K562 (cell line): ENCODE data around the gene C4orf54.

Source experiments
- ARNT ChIP-seq, 2 experiments: fragments of 450-650 bp; IDR thresholded peaks; 2 replicates each; pipeline ENCODE4 v1.6.1; 2016; ENCODE audit warnings: mild to moderate bottlenecking in 1 of 2
- CBX2 ChIP-seq: fragments of 200-600 bp; sonication (generic); IDR thresholded peaks from one replicate; pipeline ENCODE4 v1.6.1; 2012; ENCODE audit warnings: mild to moderate bottlenecking, low read length, inconsistent platforms; ENCODE audit not compliant: insufficient read depth, poor library complexity, severe bottlenecking
- CHCHD3 ChIP-seq: fragments of 250-450 bp; sonication (Bioruptor Pico); IDR thresholded peaks from 2 replicates; pipeline ENCODE4 v2.1.2; 2022; ENCODE audit warnings: mild to moderate bottlenecking
- CTBP1 ChIP-seq: fragments of 450-650 bp; IDR thresholded peaks from 2 replicates; pipeline ENCODE4 v1.6.1; 2016; ENCODE audit warnings: borderline replicate concordance
- ESRRA ChIP-seq: fragments of 450-650 bp; IDR thresholded peaks from 2 replicates; pipeline ENCODE4 v1.6.1; 2014; ENCODE audit warnings: low read depth, mild to moderate bottlenecking, moderate library complexity, borderline replicate concordance
- EZH2 ChIP-seq: IDR thresholded peaks from 2 replicates; pipeline ENCODE4 v1.6.1; 2012; ENCODE audit warnings: low read depth, mild to moderate bottlenecking, inconsistent platforms, low read length, borderline replicate concordance
- FOSL1 ChIP-seq: fragments of 200-800 bp; sonication (Bioruptor generic); conservative IDR thresholded peaks from 2 replicates; pipeline ENCODE4 v1.6.1; 2016; ENCODE audit warnings: missing genetic modification characterization, missing compliant biosample characterization
- KLF13 ChIP-seq: fragments of 450-650 bp; IDR thresholded peaks from 2 replicates; pipeline ENCODE4 v1.6.1; 2016; ENCODE audit warnings: missing genetic modification characterization, low read depth, mild to moderate bottlenecking, missing compliant biosample characterization, moderate library complexity, borderline replicate concordance
- SIN3A ChIP-seq, 2 experiments: fragments of 150-350 bp in 1 of 2; IDR thresholded peaks; 2 replicates each; pipeline ENCODE4 v1.6.1; 2011 to 2016; ENCODE audit warnings: borderline replicate concordance in 2 of 2, low read depth in 2 of 2, low read length in 2 of 2, mild to moderate bottlenecking in 2 of 2, moderate library complexity in 2 of 2; ENCODE audit not compliant: control insufficient read depth in 1 of 2
- ZNF12 ChIP-seq: sonication (generic); formaldehyde crosslinking; IDR thresholded peaks from 2 replicates; pipeline ENCODE4 v1.4.0; 2020; ENCODE audit warnings: mild to moderate bottlenecking, missing genetic modification reagents
- TF ChIP-seq, protein P1 (sequence below), 2 experiments: IDR thresholded peaks; 2 replicates each; pipeline ENCODE4 v1.6.1; 2011; ENCODE audit warnings: borderline replicate concordance in 1 of 2, control low read depth in 1 of 2, low read depth in 1 of 2, low read length in 1 of 2, mild to moderate bottlenecking in 1 of 2, mixed read lengths in 1 of 2, moderate library complexity in 1 of 2; ENCODE audit not compliant: insufficient read depth in 1 of 2, insufficient read length in 1 of 2, poor library complexity in 1 of 2, severe bottlenecking in 1 of 2; ENCODE audit errors: extremely low read depth in 1 of 2
- TF ChIP-seq, protein P2 (sequence below): fragments of 450-650 bp; formaldehyde crosslinking; IDR thresholded peaks from 2 replicates; pipeline ENCODE4 v1.4.0; 2022; ENCODE audit warnings: mild to moderate bottlenecking, moderate library complexity
- TF ChIP-seq, protein P3 (sequence below), 3 experiments: IDR thresholded peaks in 2 of 3; conservative IDR thresholded peaks in 1 of 3; 2 replicates each; pipeline ENCODE4 v1.5.1; 2011 to 2012; ENCODE audit warnings: low read length in 3 of 3, mild to moderate bottlenecking in 3 of 3, control low read depth in 2 of 3, improper control_type of control experiment in 1 of 3, inconsistent platforms in 1 of 3, low read depth in 1 of 3, mixed read lengths in 1 of 3, moderate library complexity in 1 of 3; ENCODE audit not compliant: insufficient read depth in 2 of 3
- TF ChIP-seq, protein P4 (sequence below): sonication (generic); formaldehyde crosslinking; IDR thresholded peaks from 2 replicates; pipeline ENCODE4 v1.9.0; 2022; ENCODE audit warnings: mild to moderate bottlenecking, missing genetic modification reagents

DNA sequence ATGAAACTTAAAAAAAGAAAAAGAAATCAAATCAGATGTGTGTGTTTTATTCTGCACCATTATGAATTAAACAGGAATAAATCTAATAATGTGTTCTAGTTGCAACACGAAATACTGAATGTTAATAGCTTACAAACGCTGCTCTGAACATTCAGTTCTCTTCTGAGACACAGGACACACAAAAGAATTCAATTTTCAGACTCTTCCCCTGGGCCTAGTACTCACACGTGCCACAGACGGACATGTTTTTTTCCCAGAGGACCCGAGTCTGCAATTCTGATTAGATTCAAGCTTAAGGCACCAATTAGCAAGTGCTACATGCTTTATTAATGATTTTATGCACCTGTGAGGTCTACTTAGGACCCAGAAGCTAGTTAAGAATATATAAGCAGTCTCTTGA, 20.5 kb downstream of the C4orf54 start:
- TF ChIP-seq ARNT (IDR thresholded peaks at IDR 0.05) (no peak), SIN3A (IDR thresholded peaks at IDR 0.05; ENCODE audit: borderline replicate concordance in 2 of 2, control insufficient read depth in 1 of 2, low read depth in 2 of 2, low read length in 2 of 2) (no peak), ZNF12 (CRISPR knock-in tag) (no peak), FOSL1 (tag) (no peak), KLF13 (tag) (no peak), CHCHD3 (no peak), EZH2 (no peak), CBX2 (no peak), CTBP1 (no peak), ESRRA (no peak)
- TF ChIP-seq, protein P1, sequence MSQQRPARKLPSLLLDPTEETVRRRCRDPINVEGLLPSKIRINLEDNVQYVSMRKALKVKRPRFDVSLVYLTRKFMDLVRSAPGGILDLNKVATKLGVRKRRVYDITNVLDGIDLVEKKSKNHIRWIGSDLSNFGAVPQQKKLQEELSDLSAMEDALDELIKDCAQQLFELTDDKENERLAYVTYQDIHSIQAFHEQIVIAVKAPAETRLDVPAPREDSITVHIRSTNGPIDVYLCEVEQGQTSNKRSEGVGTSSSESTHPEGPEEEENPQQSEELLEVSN (IDR thresholded peaks at IDR 0.05; ENCODE audit: borderline replicate concordance in 1 of 2, extremely low read depth in 1 of 2, insufficient read depth in 1 of 2, insufficient read length in 1 of 2, low read depth in 1 of 2, low read length in 1 of 2, poor library complexity in 1 of 2, severe bottlenecking in 1 of 2) = no peak
- TF ChIP-seq, protein P2, sequence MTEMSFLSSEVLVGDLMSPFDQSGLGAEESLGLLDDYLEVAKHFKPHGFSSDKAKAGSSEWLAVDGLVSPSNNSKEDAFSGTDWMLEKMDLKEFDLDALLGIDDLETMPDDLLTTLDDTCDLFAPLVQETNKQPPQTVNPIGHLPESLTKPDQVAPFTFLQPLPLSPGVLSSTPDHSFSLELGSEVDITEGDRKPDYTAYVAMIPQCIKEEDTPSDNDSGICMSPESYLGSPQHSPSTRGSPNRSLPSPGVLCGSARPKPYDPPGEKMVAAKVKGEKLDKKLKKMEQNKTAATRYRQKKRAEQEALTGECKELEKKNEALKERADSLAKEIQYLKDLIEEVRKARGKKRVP (CRISPR knock-in tag) = no peak
- TF ChIP-seq, protein P3, sequence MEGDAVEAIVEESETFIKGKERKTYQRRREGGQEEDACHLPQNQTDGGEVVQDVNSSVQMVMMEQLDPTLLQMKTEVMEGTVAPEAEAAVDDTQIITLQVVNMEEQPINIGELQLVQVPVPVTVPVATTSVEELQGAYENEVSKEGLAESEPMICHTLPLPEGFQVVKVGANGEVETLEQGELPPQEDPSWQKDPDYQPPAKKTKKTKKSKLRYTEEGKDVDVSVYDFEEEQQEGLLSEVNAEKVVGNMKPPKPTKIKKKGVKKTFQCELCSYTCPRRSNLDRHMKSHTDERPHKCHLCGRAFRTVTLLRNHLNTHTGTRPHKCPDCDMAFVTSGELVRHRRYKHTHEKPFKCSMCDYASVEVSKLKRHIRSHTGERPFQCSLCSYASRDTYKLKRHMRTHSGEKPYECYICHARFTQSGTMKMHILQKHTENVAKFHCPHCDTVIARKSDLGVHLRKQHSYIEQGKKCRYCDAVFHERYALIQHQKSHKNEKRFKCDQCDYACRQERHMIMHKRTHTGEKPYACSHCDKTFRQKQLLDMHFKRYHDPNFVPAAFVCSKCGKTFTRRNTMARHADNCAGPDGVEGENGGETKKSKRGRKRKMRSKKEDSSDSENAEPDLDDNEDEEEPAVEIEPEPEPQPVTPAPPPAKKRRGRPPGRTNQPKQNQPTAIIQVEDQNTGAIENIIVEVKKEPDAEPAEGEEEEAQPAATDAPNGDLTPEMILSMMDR (IDR thresholded peaks at IDR 0.05 in 2 of 3, conservative IDR thresholded peaks at IDR 0.05 in 1 of 3; ENCODE audit: insufficient read depth in 2 of 3, low read depth in 1 of 3, low read length in 3 of 3) = no peak
- TF ChIP-seq, protein P4, sequence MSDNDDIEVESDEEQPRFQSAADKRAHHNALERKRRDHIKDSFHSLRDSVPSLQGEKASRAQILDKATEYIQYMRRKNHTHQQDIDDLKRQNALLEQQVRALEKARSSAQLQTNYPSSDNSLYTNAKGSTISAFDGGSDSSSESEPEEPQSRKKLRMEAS (CRISPR knock-in tag) = no peak
